H9 (cell line): Measurements from ENCODE around the gene COPS4. TPM values are rescaled to one million over a fixed set of nuclear protein-coding genes. Genes with fewer than 3 reads are reported as not detected.

Experiments
- DNase-seq: peaks from one replicate; pipeline ENCODE4 v3.0.0-alpha.2; 2017
- H2AFZ ChIP-seq: one replicate; pipeline ENCODE4 v1.6.1; 2013; ENCODE audit warnings: mild to moderate bottlenecking, low read length, control low read depth, moderate library complexity
- H2AK5ac ChIP-seq: 2 replicates; pipeline ENCODE4 v1.6.1; 2013; ENCODE audit warnings: low read length, control low read depth, mixed read lengths; ENCODE audit not compliant: insufficient read length
- H2BK120ac ChIP-seq: one replicate; pipeline ENCODE4 v1.6.1; 2013; ENCODE audit warnings: low read depth, mild to moderate bottlenecking, low read length, control low read depth, inconsistent platforms; ENCODE audit not compliant: poor library complexity, severe bottlenecking
- H2BK12ac ChIP-seq: 2 replicates; pipeline ENCODE4 v1.6.1; 2013; ENCODE audit warnings: low read length, control low read depth, mixed read lengths, low read depth; ENCODE audit not compliant: insufficient read length
- H2BK15ac ChIP-seq: 2 replicates; pipeline ENCODE4 v1.6.1; 2013; ENCODE audit warnings: low read depth, low read length, control low read depth
- H2BK20ac ChIP-seq: one replicate; pipeline ENCODE4 v1.6.1; 2013; ENCODE audit warnings: low read depth, mild to moderate bottlenecking, low read length, control low read depth, inconsistent platforms; ENCODE audit not compliant: poor library complexity, severe bottlenecking
- H2BK5ac ChIP-seq: 2 replicates; pipeline ENCODE4 v1.6.1; 2013; ENCODE audit warnings: low read length, control low read depth, mixed read lengths; ENCODE audit not compliant: insufficient read length
- H3K14ac ChIP-seq: 2 replicates; pipeline ENCODE4 v1.6.1; 2013; ENCODE audit warnings: low read length, control low read depth; ENCODE audit not compliant: insufficient read depth
- H3K18ac ChIP-seq: 2 replicates; pipeline ENCODE4 v1.6.1; 2013; ENCODE audit warnings: low read depth, mild to moderate bottlenecking, mixed read lengths, low read length, control low read depth; ENCODE audit not compliant: insufficient read length
- H3K23ac ChIP-seq: 2 replicates; pipeline ENCODE4 v1.6.1; 2013; ENCODE audit warnings: low read length, control low read depth, mixed read lengths, low read depth; ENCODE audit not compliant: insufficient read length
- H3K23me2 ChIP-seq: 2 replicates; pipeline ENCODE4 v1.6.1; 2013; ENCODE audit warnings: low read depth, mild to moderate bottlenecking, mixed read lengths, low read length, control low read depth; ENCODE audit not compliant: insufficient read length, poor library complexity, severe bottlenecking
- H3K27ac ChIP-seq: 2 replicates; pipeline ENCODE4 v1.5.1; 2013; ENCODE audit warnings: low read length, control low read depth, mixed read lengths, low read depth; ENCODE audit not compliant: insufficient read length
- H3K27me3 ChIP-seq: 2 replicates; pipeline ENCODE4 v1.6.1; 2013; ENCODE audit warnings: low read length, control low read depth, inconsistent platforms; ENCODE audit not compliant: insufficient read depth
- H3K4ac ChIP-seq: 2 replicates; pipeline ENCODE4 v1.6.1; 2013; ENCODE audit warnings: low read depth, mild to moderate bottlenecking, control low read depth, inconsistent platforms, low read length, moderate library complexity
- H3K4me1 ChIP-seq: 2 replicates; pipeline ENCODE4 v1.6.1; 2013; ENCODE audit warnings: low read length, control low read depth, inconsistent platforms; ENCODE audit not compliant: insufficient read depth
- H3K4me2 ChIP-seq: 2 replicates; pipeline ENCODE4 v1.6.1; 2013; ENCODE audit warnings: low read length, control low read depth, mixed read lengths; ENCODE audit not compliant: insufficient read length, insufficient read depth
- H3K56ac ChIP-seq: 2 replicates; pipeline ENCODE4 v1.6.1; 2013; ENCODE audit warnings: low read depth, mild to moderate bottlenecking, mixed read lengths, low read length, control low read depth; ENCODE audit not compliant: insufficient read length
- H3K79me1 ChIP-seq: 2 replicates; pipeline ENCODE4 v1.6.1; 2013; ENCODE audit warnings: low read depth, mild to moderate bottlenecking, moderate library complexity, low read length, control low read depth, inconsistent platforms; ENCODE audit not compliant: insufficient read depth, poor library complexity, severe bottlenecking
- H3K79me2 ChIP-seq: 2 replicates; pipeline ENCODE4 v1.6.1; 2013; ENCODE audit warnings: low read length, control low read depth, inconsistent platforms; ENCODE audit not compliant: insufficient read depth
- H3K9ac ChIP-seq: 2 replicates; pipeline ENCODE4 v1.6.1; 2013; ENCODE audit warnings: low read length, control low read depth, mixed read lengths; ENCODE audit not compliant: insufficient read length; ENCODE audit errors: extremely low read depth
- H3K9me3 ChIP-seq: one replicate; pipeline ENCODE4 v1.6.1; 2013; ENCODE audit warnings: low read depth, low read length, inconsistent platforms; ENCODE audit not compliant: control insufficient read depth
- H3T11ph ChIP-seq: one replicate; pipeline ENCODE4 v1.6.1; 2013; ENCODE audit warnings: mild to moderate bottlenecking, low read length, control low read depth, inconsistent platforms
- H4K20me1 ChIP-seq: one replicate; pipeline ENCODE4 v1.6.1; 2013; ENCODE audit not compliant: control insufficient read depth, insufficient read length, insufficient read depth
- H4K5ac ChIP-seq: 2 replicates; pipeline ENCODE4 v1.6.1; 2013; ENCODE audit warnings: low read depth, mild to moderate bottlenecking, mixed read lengths, low read length, control low read depth; ENCODE audit not compliant: insufficient read length
- H4K8ac ChIP-seq: replicated peaks from 2 replicates; pipeline ENCODE4 v1.6.1; 2013; ENCODE audit warnings: low read length, control low read depth, mixed read lengths, low read depth; ENCODE audit not compliant: insufficient read length
- H4K91ac ChIP-seq: 2 replicates; pipeline ENCODE4 v1.6.1; 2013; ENCODE audit warnings: low read depth, mild to moderate bottlenecking, moderate library complexity, mixed read lengths, low read length, control low read depth; ENCODE audit not compliant: insufficient read length
- H3K27ac Mint-ChIP-seq, 3 experiments: 2 replicates in 2 of 3; 3 replicates in 1 of 3; pipeline ENCODE4 v1.8.0; 2020 to 2021; ENCODE audit warnings: mixed read lengths in 3 of 3, mild to moderate bottlenecking in 1 of 3, moderate library complexity in 1 of 3
- H3K27me3 Mint-ChIP-seq: 2 replicates; pipeline ENCODE4 v1.8.0; 2021; ENCODE audit warnings: low read depth, mild to moderate bottlenecking, moderate library complexity, mixed read lengths
- H3K36me3 Mint-ChIP-seq, 3 experiments: 2 replicates in 2 of 3; 3 replicates in 1 of 3; pipeline ENCODE4 v1.8.0; 2020 to 2021; ENCODE audit warnings: low read depth in 3 of 3, mixed read lengths in 3 of 3; ENCODE audit not compliant: insufficient read depth in 1 of 3
- H3K4me1 Mint-ChIP-seq, 2 experiments: 2 replicates each; pipeline ENCODE4 v1.8.0; 2020; ENCODE audit warnings: mixed read lengths in 2 of 2
- H3K4me3 Mint-ChIP-seq, 2 experiments: 2 replicates in 1 of 2; 3 replicates in 1 of 2; pipeline ENCODE4 v1.8.0; 2020 to 2021; ENCODE audit warnings: mild to moderate bottlenecking in 2 of 2, mixed read lengths in 2 of 2, moderate library complexity in 1 of 2
- H3K9me3 Mint-ChIP-seq, 2 experiments: 2 replicates in 1 of 2; 3 replicates in 1 of 2; pipeline ENCODE4 v1.8.0; 2020; ENCODE audit warnings: mild to moderate bottlenecking in 2 of 2, mixed read lengths in 2 of 2, moderate library complexity in 1 of 2
- WGBS: extraction: QIAGEN DNeasy Blood & Tissue Kit; methylation state at CpG from one replicate; pipeline ENCODE4 v1.1.7; 2013; ENCODE audit warnings: missing lambda C conversion rate, low lambda C conversion rate, mixed read lengths; ENCODE audit not compliant: insufficient read length; ENCODE audit errors: extremely low coverage; 5-methylcytosine and 5-hydroxymethylcytosine counted together
- total RNA-seq: library from RNA; stranded (reverse); gene quantifications from 2 replicates; pipeline ENCODE4 v1.2.1, GENCODE V29; 2021
- TF ChIP-seq, protein P1 (sequence below): fragments of 200-600 bp; sonication (generic); conservative IDR thresholded peaks from 3 replicates; pipeline ENCODE4 v1.8.0; 2021; ENCODE audit warnings: antibody characterized with exemption, mild to moderate bottlenecking

Gene COPS4
- total RNA-seq, 1 experiment from 2014 or later, result 39.9 TPM

DNA sequence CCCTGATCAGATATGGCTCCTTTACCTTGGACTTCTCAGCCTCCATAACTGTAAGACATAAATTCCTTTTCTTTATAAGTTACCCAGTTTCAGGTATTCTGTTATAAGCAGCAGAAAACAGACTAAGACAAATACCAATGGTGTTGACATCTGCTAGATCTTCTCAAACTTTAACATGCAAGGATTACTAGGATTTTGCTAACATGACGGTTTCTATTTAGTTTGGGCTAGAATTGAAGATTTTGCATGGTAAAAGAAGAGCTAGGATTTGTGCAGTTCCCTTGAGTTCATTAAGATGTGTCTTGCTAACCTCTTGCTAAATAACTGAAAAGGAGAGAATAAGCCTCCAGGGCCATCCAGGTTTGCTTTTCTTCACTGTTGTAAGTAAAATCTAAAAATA lies 5.3 kb upstream of the COPS4 start:
- peaks cover 14 to 15% of the 10 kb centered on the region in 2 experiments for H3K9me3 Mint-ChIP-seq
- no peak for DNase-seq
- Histone ChIP-seq H4K5ac (no peak overlapping the region), H2BK120ac (no peak overlapping the region), H3K27me3 (no peaks in the 10 kb centered on the region), H4K20me1 (no peaks in the 10 kb centered on the region), H2BK20ac (no peak overlapping the region), H3K23ac (no peak overlapping the region), H3K4me2 (no peak overlapping the region), H3K9ac (no peak overlapping the region), H2BK15ac (no peak overlapping the region), H3K9me3 (no peaks in the 10 kb centered on the region), H4K8ac (no peak overlapping the region), H3K18ac (no peak overlapping the region), H3T11ph (no peak overlapping the region), H3K79me2 (no peaks in the 10 kb centered on the region), H3K4me1 (no peaks in the 10 kb centered on the region), H4K91ac (no peak overlapping the region), H2BK12ac (no peak overlapping the region), H3K56ac (no peak overlapping the region), H2BK5ac (no peak overlapping the region), H3K79me1 (no peaks in the 10 kb centered on the region), H3K4ac (no peak overlapping the region), H2AFZ (no peak overlapping the region), H2AK5ac (no peak overlapping the region), H3K27ac (no peak overlapping the region), H3K23me2 (no peaks in the 10 kb centered on the region), H3K14ac (no peak overlapping the region)
- TF ChIP-seq, protein P1, sequence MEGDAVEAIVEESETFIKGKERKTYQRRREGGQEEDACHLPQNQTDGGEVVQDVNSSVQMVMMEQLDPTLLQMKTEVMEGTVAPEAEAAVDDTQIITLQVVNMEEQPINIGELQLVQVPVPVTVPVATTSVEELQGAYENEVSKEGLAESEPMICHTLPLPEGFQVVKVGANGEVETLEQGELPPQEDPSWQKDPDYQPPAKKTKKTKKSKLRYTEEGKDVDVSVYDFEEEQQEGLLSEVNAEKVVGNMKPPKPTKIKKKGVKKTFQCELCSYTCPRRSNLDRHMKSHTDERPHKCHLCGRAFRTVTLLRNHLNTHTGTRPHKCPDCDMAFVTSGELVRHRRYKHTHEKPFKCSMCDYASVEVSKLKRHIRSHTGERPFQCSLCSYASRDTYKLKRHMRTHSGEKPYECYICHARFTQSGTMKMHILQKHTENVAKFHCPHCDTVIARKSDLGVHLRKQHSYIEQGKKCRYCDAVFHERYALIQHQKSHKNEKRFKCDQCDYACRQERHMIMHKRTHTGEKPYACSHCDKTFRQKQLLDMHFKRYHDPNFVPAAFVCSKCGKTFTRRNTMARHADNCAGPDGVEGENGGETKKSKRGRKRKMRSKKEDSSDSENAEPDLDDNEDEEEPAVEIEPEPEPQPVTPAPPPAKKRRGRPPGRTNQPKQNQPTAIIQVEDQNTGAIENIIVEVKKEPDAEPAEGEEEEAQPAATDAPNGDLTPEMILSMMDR, result no peak
- no peak overlapping the region for H3K27ac Mint-ChIP-seq
- WGBS, result no CpG with 5 or more reads among the region's 1 CpG
- H3K36me3 Mint-ChIP-seq, result peaks cover 2 to 6% (median 4%) of the 10 kb centered on the region in 3 experiments; a peak in 2 of 7 replicates
- H3K27me3 Mint-ChIP-seq, result peaks cover 43% of the 10 kb centered on the region
- H3K4me3 Mint-ChIP-seq, result no peak overlapping the region
- peaks cover 2% of the 10 kb centered on the region in 2 experiments; a peak in 1 of 4 replicates for H3K4me1 Mint-ChIP-seq
